GM21526 (cell line): ENCODE data around the gene C18orf63.
"Not testable (repeated sequence)": the region's sequence is repeated elsewhere in the genome, so short reads cannot be mapped to it uniquely, and the experiment has no call there.

ENCODE experiments used
- ATAC-seq: cut with Tn5 transposase; IDR thresholded peaks from one replicate; pipeline ENCODE4 v1.9.1; 2021; ENCODE audit warnings: moderate library complexity; ENCODE audit not compliant: unreplicated experiment, low FRiP score

C18orf63 gene

GRCh38 chr18:74316257-74317170 lies 875 bp downstream of the C18orf63 start:
- ATAC-seq, result no peak

GRCh38 chr18:74326231-74326630 lies 10.6 kb downstream of the C18orf63 start:
- no peak for ATAC-seq

GRCh38 chr18:74326791-74327190 lies 11.2 kb downstream of the C18orf63 start:
- ATAC-seq, result not testable (repeated sequence)

- ATAC-seq, result no peak
Measured at GRCh38 chr18:74328206-74328605, 12.6 kb downstream of the C18orf63 start.

- ATAC-seq, result no peak
Measured at GRCh38 chr18:74329688-74330205, 14.1 kb downstream of the C18orf63 start.

- no peak for ATAC-seq
Measured at GRCh38 chr18:74331404-74331803, 15.8 kb downstream of the C18orf63 start.

- ATAC-seq, result no peak
Measured at GRCh38 chr18:74333091-74333490, 17.5 kb downstream of the C18orf63 start.

GRCh38 chr18:74334242-74334893 lies 18.7 kb downstream of the C18orf63 start:
- ATAC-seq, result peak; percentile 77

- no peak for ATAC-seq
Measured at GRCh38 chr18:74336656-74337055, 21.0 kb downstream of the C18orf63 start.

GRCh38 chr18:74337155-74337911 lies 21.7 kb downstream of the C18orf63 start:
- ATAC-seq, result no peak

GRCh38 chr18:74337912-74338309 lies 22.3 kb downstream of the C18orf63 start:
- no peak for ATAC-seq

GRCh38 chr18:74342416-74343043 lies 26.9 kb downstream of the C18orf63 start:
- ATAC-seq, result no peak

GRCh38 chr18:74346206-74346605 lies 30.6 kb downstream of the C18orf63 start:
- ATAC-seq, result no peak

GRCh38 chr18:74348581-74348980 lies 32.9 kb downstream of the C18orf63 start:
- ATAC-seq, result no peak

GRCh38 chr18:74351354-74351753 lies 35.7 kb downstream of the C18orf63 start:
- peak; percentile 56 for ATAC-seq

- peak; percentile 75 for ATAC-seq
Measured at GRCh38 chr18:74353169-74353775, 37.6 kb downstream of the C18orf63 start.

- ATAC-seq, result no peak
Measured at GRCh38 chr18:74356959-74357358, 41.3 kb downstream of the C18orf63 start.

GRCh38 chr18:74360852-74361655 lies 45.4 kb downstream of the C18orf63 start:
- ATAC-seq, result no peak

- ATAC-seq, result no peak
Measured at GRCh38 chr18:74367905-74368304, 52.3 kb downstream of the C18orf63 start.
